Endothelial cell of umbilical vein (primary cell): ENCODE data around the gene APMAP. TPM values are rescaled to one million over a fixed set of nuclear protein-coding genes. Genes with fewer than 3 reads are reported as not detected.

Experiments
- BruUV-seq: library from RNA; stranded (reverse); fragments of 400-500 nt; replicated peaks from 2 replicates; lab custom pipeline; 2021; lab: Mats Ljungman, UMichigan
- CTCF ChIA-PET: fragments of 300-600, 350-600 bp; sonication (Branson Sonifier 250); formaldehyde crosslinking; loops from one replicate; lab custom pipeline; 2021; ENCODE audit warnings: antibody characterized with exemption, inconsistent platforms; lab: Charles Lee
- POLR2A ChIA-PET: fragments of 300-600, 350-600 bp; sonication (Branson Sonifier 250); formaldehyde crosslinking; loops from one replicate; lab custom pipeline; 2021; ENCODE audit warnings: antibody characterized with exemption, inconsistent platforms; lab: Charles Lee
- DNase-seq: peaks from one replicate; pipeline ENCODE4 v3.0.0-alpha.2; 2011; ENCODE audit warnings: low read depth, low spot score
- FAIRE-seq: peaks from 2 replicates; lab custom pipeline; 2011; peaks lifted over from hg19 to GRCh38; lab: Jason Lieb, UNC
- H2AFZ ChIP-seq: 2 replicates; pipeline ENCODE4 v1.6.0; 2012; ENCODE audit warnings: low read depth, low read length, control low read depth, inconsistent platforms
- H3K27ac ChIP-seq: 2 replicates; pipeline ENCODE4 v1.5.1; 2011; ENCODE audit warnings: low read depth, mild to moderate bottlenecking, control low read depth, low read length, moderate library complexity; ENCODE audit not compliant: insufficient read depth
- H3K27me3 ChIP-seq, 2 experiments: 2 replicates each; pipeline versions ENCODE4 v1.6.0 to v1.6.1; 2011; ENCODE audit warnings: low read length in 2 of 2, mixed read lengths in 1 of 2; ENCODE audit not compliant: control insufficient read depth in 2 of 2, insufficient read depth in 2 of 2
- H3K36me3 ChIP-seq, 2 experiments: 2 replicates in 1 of 2; 3 replicates in 1 of 2; pipeline ENCODE4 v1.5.1; 2011; ENCODE audit warnings: low read length in 2 of 2, mild to moderate bottlenecking in 1 of 2, moderate library complexity in 1 of 2; ENCODE audit not compliant: control insufficient read depth in 2 of 2, insufficient read depth in 2 of 2; ENCODE audit errors: extremely low read depth in 1 of 2
- H3K4me1 ChIP-seq: 3 replicates; pipeline ENCODE4 v1.5.1; 2011; ENCODE audit warnings: mild to moderate bottlenecking, low read length; ENCODE audit not compliant: control insufficient read depth, insufficient read depth; ENCODE audit errors: extremely low read depth
- H3K4me2 ChIP-seq: 2 replicates; pipeline ENCODE4 v1.6.1; 2011; ENCODE audit warnings: low read length, control low read depth, mixed read lengths; ENCODE audit not compliant: insufficient read depth
- H3K4me3 ChIP-seq, 3 experiments: fragments of 200-600 bp in 1 of 3; sonication (generic), shearing (Covaris generic) in 1 of 3; replicated peaks in 1 of 3; 2 replicates each; pipeline ENCODE4 v1.5.1; 2011 to 2016; ENCODE audit warnings: control low read depth in 3 of 3, low read length in 3 of 3, mild to moderate bottlenecking in 2 of 3, inconsistent platforms in 1 of 3, low read depth in 1 of 3, moderate library complexity in 1 of 3; ENCODE audit not compliant: insufficient read depth in 1 of 3
- H3K79me2 ChIP-seq: 2 replicates; pipeline ENCODE4 v1.6.0; 2012; ENCODE audit warnings: low read length, inconsistent platforms; ENCODE audit not compliant: control insufficient read depth, insufficient read depth
- H3K9ac ChIP-seq: replicated peaks from 2 replicates; pipeline ENCODE3; 2011; ENCODE audit warnings: low read length, control low read depth; ENCODE audit not compliant: insufficient read depth; ENCODE audit errors: extremely low read depth
- H3K9me1 ChIP-seq: replicated peaks from 3 replicates; pipeline ENCODE4 v1.6.0; 2011; ENCODE audit warnings: mild to moderate bottlenecking, low read length; ENCODE audit not compliant: control insufficient read depth, insufficient read depth; ENCODE audit errors: extremely low read depth
- H3K9me3 ChIP-seq: replicated peaks from 2 replicates; pipeline ENCODE4 v1.5.1; 2012; ENCODE audit warnings: low read length, inconsistent platforms; ENCODE audit not compliant: control insufficient read depth, insufficient read depth
- H4K20me1 ChIP-seq: replicated peaks from 2 replicates; pipeline ENCODE3; 2011; ENCODE audit warnings: mild to moderate bottlenecking, low read length; ENCODE audit not compliant: control insufficient read depth, insufficient read depth; ENCODE audit errors: extremely low read depth
- CTCF ChIP-seq, 2 donors: IDR thresholded peaks; 1 replicate in 1 of 2; 2 replicates in 1 of 2; pipeline ENCODE4 v1.5.1; 2011; ENCODE audit warnings: low read length in 2 of 2, mild to moderate bottlenecking in 2 of 2, moderate library complexity in 2 of 2, control low read depth in 1 of 2, inconsistent platforms in 1 of 2, low read depth in 1 of 2; ENCODE audit not compliant: insufficient read depth in 1 of 2; ENCODE audit errors: extremely low read depth in 1 of 2
- EZH2 ChIP-seq: IDR thresholded peaks from 2 replicates; pipeline ENCODE4 v1.6.1; 2012; ENCODE audit warnings: borderline replicate concordance, low read depth, mild to moderate bottlenecking, moderate library complexity, low read length, inconsistent platforms; ENCODE audit not compliant: severe bottlenecking
- FOS ChIP-seq: IDR thresholded peaks from 2 replicates; pipeline ENCODE4 v1.6.1; 2011; ENCODE audit warnings: mild to moderate bottlenecking, low read length, moderate library complexity, borderline replicate concordance; ENCODE audit not compliant: insufficient read depth
- GATA2 ChIP-seq: IDR thresholded peaks from 2 replicates; pipeline ENCODE4 v1.7.0; 2011; ENCODE audit warnings: low read depth, mild to moderate bottlenecking, moderate library complexity, mixed read lengths, low read length; ENCODE audit not compliant: insufficient read length, insufficient read depth
- JUN ChIP-seq: IDR thresholded peaks from 2 replicates; pipeline ENCODE4 v1.6.1; 2011; ENCODE audit warnings: borderline replicate concordance, low read depth; ENCODE audit not compliant: insufficient read length, insufficient read depth
- MYC ChIP-seq: IDR thresholded peaks from one replicate; pipeline ENCODE4 v1.6.1; 2011; ENCODE audit warnings: mild to moderate bottlenecking, low read depth, low read length
- POLR2A ChIP-seq: IDR thresholded peaks from 2 replicates; pipeline ENCODE4 v1.6.1; 2012; ENCODE audit warnings: low read depth, mild to moderate bottlenecking, control low read depth, low read length
- POLR2AphosphoS5 ChIP-seq: IDR thresholded peaks from 2 replicates; pipeline ENCODE4 v1.6.1; 2012; ENCODE audit warnings: low read depth, mild to moderate bottlenecking, control low read depth, low read length, moderate library complexity; ENCODE audit not compliant: insufficient read depth
- dilution Hi-C: fragments of 300-500 bp; cut with MboI; formaldehyde crosslinking; loops from one replicate; pipeline ENCODE4 v1.15.0; 2019; ENCODE audit warnings: low sequenced_read_pairs; ENCODE audit not compliant: extremely low pct_ligation_motif_present
- intact Hi-C: fragments of 100-400 bp; cut with micrococcal nuclease; formaldehyde crosslinking; loops from one replicate; pipeline ENCODE4 v1.10.0; 2022
- polyA plus RNA-seq, 4 experiments: library from polyadenylated mRNA; depleted of rRNA in 3 of 4; stranded (reverse) in 3 of 4; unstranded in 1 of 4; fragments of >200 nt; gene quantifications; 2 replicates each; pipeline versions ENCODE4 v1.2.1 to v1.2.3, GENCODE V29; 2011 to 2012; ENCODE audit warnings: missing spikeins in 1 of 4
- total RNA-seq: library from RNA; stranded (reverse); gene quantifications from 2 replicates; pipeline ENCODE4 v1.2.3, GENCODE V29; 2021
- TF ChIP-seq, protein P1 (sequence below): IDR thresholded peaks from 2 replicates; pipeline ENCODE4 v1.6.1; 2011; ENCODE audit not compliant: insufficient read depth, insufficient read length

Gene APMAP
- total and polyA plus RNA-seq, 2 donors (not counting 3 experiments of a cell fraction or from before 2014, with no cell fraction given) = 80.7 to 110 TPM

- ChIA-PET CTCF (no interaction called here), POLR2A (no interaction called here)
- FAIRE-seq (no peak), DNase-seq (no peak)
- Histone ChIP-seq H3K4me3 (no peak overlapping the region), H2AFZ (no peak overlapping the region), H3K4me1 (peaks cover 12% of the 10 kb centered on the region), H3K9ac (no peak overlapping the region), H3K79me2 (no peaks in the 10 kb centered on the region), H3K27me3 (no peaks in the 10 kb centered on the region), H4K20me1 (no peaks in the 10 kb centered on the region), H3K9me3 (no peaks in the 10 kb centered on the region), H3K9me1 (no peaks in the 10 kb centered on the region), H3K4me2 (no peak overlapping the region), H3K27ac (no peak overlapping the region), H3K36me3 (no peaks in the 10 kb centered on the region)
- intact Hi-C loops = loop anchor here (2.0 kb wide), 1 partner anchor 43 kb away; no protein-coding TSS in a partner anchor
- dilution Hi-C loops = no loop called here
- no TSS peak for BruUV-seq
- TF ChIP-seq POLR2A = no peak
- no peak for TF ChIP-seq MYC
- TF ChIP-seq CTCF (IDR thresholded peaks at IDR 0.05; ENCODE audit: extremely low read depth in 1 of 2, insufficient read depth in 1 of 2, low read depth in 1 of 2, low read length in 2 of 2) = no peak
- no peak for TF ChIP-seq GATA2
- no peak for TF ChIP-seq JUN
- no peak for TF ChIP-seq EZH2
- TF ChIP-seq, protein P1, sequence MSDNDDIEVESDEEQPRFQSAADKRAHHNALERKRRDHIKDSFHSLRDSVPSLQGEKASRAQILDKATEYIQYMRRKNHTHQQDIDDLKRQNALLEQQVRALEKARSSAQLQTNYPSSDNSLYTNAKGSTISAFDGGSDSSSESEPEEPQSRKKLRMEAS = no peak
- TF ChIP-seq POLR2AphosphoS5 = no peak
- no peak for TF ChIP-seq FOS
Measured at GRCh38 chr20:25037288-25038102, 44.9 kb upstream of the APMAP start.
